SU-DHL-6 (cell line): ENCODE results near the gene CELSR1.

Experiments used
- H2AFZ ChIP-seq: fragments of 200-600 bp; sonication (generic); 2 replicates; pipeline ENCODE4 v1.6.1; 2014; ENCODE audit warnings: low read depth, mild to moderate bottlenecking, moderate library complexity, mixed read lengths, antibody characterized with exemption, low read length; ENCODE audit not compliant: severe bottlenecking
- H3F3A ChIP-seq: fragments of 200-600 bp; shearing (Covaris generic); 2 replicates; pipeline ENCODE4 v1.6.0; 2016; ENCODE audit warnings: antibody characterized with exemption, mild to moderate bottlenecking; ENCODE audit not compliant: insufficient read depth
- H3K27ac ChIP-seq: fragments of 200-600 bp; sonication (generic); 2 replicates; pipeline ENCODE4 v1.5.1; 2016; ENCODE audit warnings: low read depth, mild to moderate bottlenecking, low read length, moderate library complexity, mixed read lengths
- H3K27me3 ChIP-seq: fragments of 200-600 bp; sonication (generic), shearing (Covaris generic); 2 replicates; pipeline ENCODE4 v1.6.0; 2014; ENCODE audit warnings: mild to moderate bottlenecking, low read length
- H3K36me3 ChIP-seq: fragments of 200-600 bp; sonication (generic); 2 replicates; pipeline ENCODE4 v1.6.1; 2014; ENCODE audit warnings: mild to moderate bottlenecking, low read length, mixed read lengths
- H3K4me2 ChIP-seq: fragments of 300-600, 200-600 bp; shearing (Covaris generic), sonication (generic); 2 replicates; pipeline ENCODE4 v1.6.0; 2014; ENCODE audit warnings: low read length, low read depth, mild to moderate bottlenecking; ENCODE audit not compliant: poor library complexity, severe bottlenecking
- H3K4me3 ChIP-seq: fragments of 200-600 bp; sonication (generic); 2 replicates; pipeline ENCODE4 v1.5.1; 2014; ENCODE audit warnings: antibody characterized with exemption, low read length, mild to moderate bottlenecking, mixed read lengths; ENCODE audit not compliant: insufficient read depth, poor library complexity, severe bottlenecking
- H3K79me2 ChIP-seq: fragments of 200-600 bp; sonication (generic); 2 replicates; pipeline ENCODE4 v1.6.1; 2014; ENCODE audit warnings: mild to moderate bottlenecking, low read length, moderate library complexity; ENCODE audit not compliant: insufficient read depth
- H3K9ac ChIP-seq: fragments of 200-600 bp; sonication (generic); 2 replicates; pipeline ENCODE4 v1.7.0; 2014; ENCODE audit warnings: mild to moderate bottlenecking, low read length
- H3K9me2 ChIP-seq: fragments of 200-600 bp; sonication (generic); replicated peaks from 2 replicates; pipeline ENCODE4 v1.6.1; 2014; ENCODE audit warnings: low read length; ENCODE audit not compliant: insufficient read depth
- H3K9me3 ChIP-seq: fragments of 200-600 bp; sonication (generic); 2 replicates; pipeline ENCODE4 v1.6.1; 2014; ENCODE audit warnings: low read length, mixed read lengths; ENCODE audit not compliant: insufficient read depth
- H4K20me1 ChIP-seq: fragments of 200-600 bp; sonication (generic); 2 replicates; pipeline ENCODE4 v1.6.1; 2014; ENCODE audit warnings: low read depth, mild to moderate bottlenecking, antibody characterized with exemption, low read length, moderate library complexity, mixed read lengths
- EZH2phosphoT487 ChIP-seq: fragments of 200-600 bp; sonication (generic), shearing (Covaris generic); conservative IDR thresholded peaks from 2 replicates; pipeline ENCODE4 v1.6.1; 2018; ENCODE audit warnings: mild to moderate bottlenecking, antibody characterized with exemption, low read length, moderate library complexity, mixed read lengths
- TF ChIP-seq, protein P1 (sequence below): fragments of 200-600 bp; sonication (generic); IDR thresholded peaks from one replicate; pipeline ENCODE4 v1.5.1; 2017; ENCODE audit warnings: antibody characterized with exemption, mild to moderate bottlenecking, low read length, moderate library complexity; ENCODE audit not compliant: insufficient read depth, poor library complexity, severe bottlenecking

The CELSR1 gene

DNA sequence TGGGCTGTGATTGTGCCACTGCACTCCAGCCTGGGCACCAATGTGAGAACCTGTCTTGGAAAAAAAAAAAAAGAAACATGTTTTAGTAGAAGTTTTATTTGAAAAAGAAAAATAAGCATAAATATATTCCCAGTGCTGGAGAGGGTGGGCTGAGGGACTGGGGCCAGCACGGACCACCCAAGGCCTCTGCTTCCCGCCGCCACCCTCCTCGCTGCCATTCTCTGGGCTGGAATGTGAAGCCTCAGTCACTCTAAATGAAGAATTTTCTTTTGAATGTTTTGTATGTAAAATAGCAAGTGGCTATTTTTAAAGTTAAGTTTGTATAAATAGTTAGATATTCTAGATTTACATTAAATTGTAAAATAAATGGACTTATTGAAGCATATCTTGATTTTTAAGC, 207.0 kb downstream of the CELSR1 start:
- H3F3A ChIP-seq: peaks cover 15% of the 10 kb centered on the region
- no peaks in the 10 kb centered on the region for H4K20me1 ChIP-seq
- peaks cover 6% of the 10 kb centered on the region; the same call in 1 of the 2 replicates for H3K36me3 ChIP-seq
- no peak overlapping the region for H3K4me2 ChIP-seq
- no peaks in the 10 kb centered on the region for H3K9me2 ChIP-seq
- H3K27ac ChIP-seq: no peak overlapping the region
- TF ChIP-seq, protein P1, sequence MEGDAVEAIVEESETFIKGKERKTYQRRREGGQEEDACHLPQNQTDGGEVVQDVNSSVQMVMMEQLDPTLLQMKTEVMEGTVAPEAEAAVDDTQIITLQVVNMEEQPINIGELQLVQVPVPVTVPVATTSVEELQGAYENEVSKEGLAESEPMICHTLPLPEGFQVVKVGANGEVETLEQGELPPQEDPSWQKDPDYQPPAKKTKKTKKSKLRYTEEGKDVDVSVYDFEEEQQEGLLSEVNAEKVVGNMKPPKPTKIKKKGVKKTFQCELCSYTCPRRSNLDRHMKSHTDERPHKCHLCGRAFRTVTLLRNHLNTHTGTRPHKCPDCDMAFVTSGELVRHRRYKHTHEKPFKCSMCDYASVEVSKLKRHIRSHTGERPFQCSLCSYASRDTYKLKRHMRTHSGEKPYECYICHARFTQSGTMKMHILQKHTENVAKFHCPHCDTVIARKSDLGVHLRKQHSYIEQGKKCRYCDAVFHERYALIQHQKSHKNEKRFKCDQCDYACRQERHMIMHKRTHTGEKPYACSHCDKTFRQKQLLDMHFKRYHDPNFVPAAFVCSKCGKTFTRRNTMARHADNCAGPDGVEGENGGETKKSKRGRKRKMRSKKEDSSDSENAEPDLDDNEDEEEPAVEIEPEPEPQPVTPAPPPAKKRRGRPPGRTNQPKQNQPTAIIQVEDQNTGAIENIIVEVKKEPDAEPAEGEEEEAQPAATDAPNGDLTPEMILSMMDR: no peak
- TF ChIP-seq EZH2phosphoT487: no peak
- no peak overlapping the region for H2AFZ ChIP-seq
- no peaks in the 10 kb centered on the region for H3K9me3 ChIP-seq
- H3K79me2 ChIP-seq: no peaks in the 10 kb centered on the region
- no peak overlapping the region for H3K9ac ChIP-seq
- no peak overlapping the region for H3K4me3 ChIP-seq
- no peaks in the 10 kb centered on the region for H3K27me3 ChIP-seq

DNA sequence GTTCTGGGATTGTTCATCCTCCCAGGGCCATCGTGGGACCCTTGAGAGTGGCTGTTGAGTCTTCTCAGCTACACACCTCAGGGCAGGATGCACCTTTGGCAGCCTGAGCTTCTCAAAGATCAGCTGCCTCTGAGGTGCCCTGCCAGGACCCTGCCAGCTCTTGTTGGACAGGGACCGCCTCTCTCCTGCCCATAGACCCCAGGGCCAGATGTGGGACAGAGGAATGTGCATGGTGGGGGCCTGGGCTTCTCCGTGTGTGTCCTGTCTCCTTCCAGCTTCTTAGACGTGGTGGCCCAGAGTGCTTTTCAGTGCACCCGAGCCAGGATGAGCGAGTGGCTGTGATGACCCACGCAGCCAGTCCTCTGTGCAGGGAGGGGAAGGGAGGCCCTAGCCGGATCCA, 207.8 kb downstream of the CELSR1 start:
- Histone ChIP-seq H3K4me3 (no peak overlapping the region), H3K27ac (no peak overlapping the region), H3F3A (peaks cover 14% of the 10 kb centered on the region), H3K9ac (no peak overlapping the region), H3K79me2 (no peaks in the 10 kb centered on the region), H3K36me3 (peaks cover 9% of the 10 kb centered on the region; the same call in 1 of the 2 replicates), H2AFZ (no peak overlapping the region), H3K9me2 (no peaks in the 10 kb centered on the region), H4K20me1 (no peaks in the 10 kb centered on the region), H3K9me3 (no peaks in the 10 kb centered on the region), H3K27me3 (no peaks in the 10 kb centered on the region), H3K4me2 (no peak overlapping the region)
- no peak for TF ChIP-seq EZH2phosphoT487
- TF ChIP-seq, protein P1: no peak

DNA sequence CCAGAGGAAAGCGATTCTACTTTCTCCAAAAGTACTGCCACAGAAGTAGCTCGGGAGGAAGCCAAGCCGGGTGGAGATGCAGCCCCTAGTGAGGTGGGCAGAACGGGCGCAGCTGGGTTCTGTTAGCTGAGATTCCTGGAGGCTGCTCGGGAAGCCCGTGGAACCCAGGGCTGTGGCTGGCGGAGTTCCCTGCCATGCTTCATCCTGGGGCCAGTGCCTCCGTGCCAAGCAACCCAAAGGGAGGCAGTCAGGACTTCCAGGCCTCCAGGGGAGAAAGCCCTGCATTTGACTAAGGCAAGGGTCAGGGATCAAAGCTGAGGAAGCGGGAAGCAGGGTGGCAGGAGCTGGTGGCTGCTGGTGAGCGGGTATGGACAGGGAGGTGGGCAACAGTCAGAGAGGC, 208.6 kb downstream of the CELSR1 start:
- no peaks in the 10 kb centered on the region for H3K27me3 ChIP-seq
- H3K4me2 ChIP-seq: no peak overlapping the region
- H3F3A ChIP-seq: 0 out of 2 replicates have a peak, but pooled peaks cover 8% of the 10 kb centered on the region
- H3K9me2 ChIP-seq: no peaks in the 10 kb centered on the region
- TF ChIP-seq EZH2phosphoT487: no peak
- TF ChIP-seq, protein P1: no peak
- no peaks in the 10 kb centered on the region for H3K79me2 ChIP-seq
- no peak overlapping the region for H3K9ac ChIP-seq
- H3K36me3 ChIP-seq: peaks cover 12% of the 10 kb centered on the region; the same call in 1 of the 2 replicates
- H3K27ac ChIP-seq: no peak overlapping the region
- H3K9me3 ChIP-seq: no peaks in the 10 kb centered on the region
- H2AFZ ChIP-seq: no peak overlapping the region
- H4K20me1 ChIP-seq: no peaks in the 10 kb centered on the region
- H3K4me3 ChIP-seq: no peak overlapping the region
